Right lobe of liver (tissue), 4 donors: ENCODE data around the gene ANTXR1.

Experiments
- CTCF ChIP-seq, 4 donors: fragments of 200-600 bp in 3 of 4; fragments of 450-650 bp in 1 of 4; IDR thresholded peaks; one replicate each; pipeline versions ENCODE4 v1.5.1 to v1.8.0; 2016 to 2022; ENCODE audit warnings: antibody characterized with exemption in 4 of 4, mild to moderate bottlenecking in 2 of 4
- POLR2A ChIP-seq: fragments of 450-650 bp; IDR thresholded peaks from one replicate; pipeline ENCODE4 v1.6.1; 2017; ENCODE audit warnings: antibody characterized with exemption, mild to moderate bottlenecking
- donor health status: DM: no; HTN: no; CAD: no.
- donor health status: DM: no; HTN: no; CAD: no.
- donor health status: DM: no; HTN: yes; CAD: no.

- no peak for TF ChIP-seq CTCF (IDR thresholded peaks at IDR 0.05)
- no peak for TF ChIP-seq POLR2A
These were observed 167.2 kb downstream of the ANTXR1 start for GRCh38 chr2:69180227-69180626.
